Mesenteric fat pad (tissue), 1 donor: Measurements from ENCODE around the gene SMAD3. TPM values are rescaled to one million over a fixed set of nuclear protein-coding genes. Genes with fewer than 3 reads are reported as not detected.
"Not testable (repeated sequence)": the region's sequence is repeated elsewhere in the genome, so short reads cannot be mapped to it uniquely, and the experiment has no call there.

Experiments
- DNase-seq: peaks from one replicate; pipeline ENCODE4 v3.0.0-alpha.2; 2020; ENCODE audit warnings: low spot score
- total RNA-seq: library from RNA; stranded (reverse); fragmentation: NEBNext Ultra II Directional; extraction: Animal tissue kit (Norgen Biotek cat#: 25700); gene quantifications from one replicate; pipeline ENCODE4 v1.2.1, GENCODE V29; 2021
- donor health status: DM: yes; HTN: yes; CAD: no.

Gene SMAD3
- total RNA-seq, 1 donor from 2014 or later = 71.9 TPM

DNA sequence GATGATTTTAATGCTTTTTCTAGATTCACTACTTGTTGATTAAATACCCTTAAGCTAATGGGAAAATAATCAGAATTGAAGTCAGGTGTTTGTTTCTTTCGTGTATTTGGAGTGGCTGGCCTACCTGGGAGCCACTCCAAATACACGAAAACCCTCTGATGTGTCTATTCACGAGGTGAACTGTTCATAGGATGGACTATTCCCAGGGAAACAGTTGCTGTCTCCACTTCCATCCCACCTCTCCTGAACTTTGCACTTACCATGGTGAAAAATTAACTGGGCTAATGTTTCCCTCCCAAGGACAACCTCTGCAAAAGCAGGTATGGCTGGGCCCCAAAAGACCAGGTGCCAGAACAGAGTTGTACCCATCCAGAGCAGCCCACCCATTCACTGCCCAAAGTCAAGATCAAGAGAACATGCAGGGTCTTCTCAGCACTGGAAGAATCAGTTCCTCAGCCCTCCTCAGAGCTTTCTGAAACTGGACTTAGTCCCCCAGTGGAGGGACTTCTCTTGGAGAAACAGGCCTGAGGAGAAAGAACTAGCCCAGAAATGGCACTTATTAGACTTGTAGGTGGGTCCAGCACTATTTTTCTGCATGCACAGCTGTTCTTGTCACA is 2.9 kb upstream of the SMAD3 start:
- DNase-seq = no peak

DNA sequence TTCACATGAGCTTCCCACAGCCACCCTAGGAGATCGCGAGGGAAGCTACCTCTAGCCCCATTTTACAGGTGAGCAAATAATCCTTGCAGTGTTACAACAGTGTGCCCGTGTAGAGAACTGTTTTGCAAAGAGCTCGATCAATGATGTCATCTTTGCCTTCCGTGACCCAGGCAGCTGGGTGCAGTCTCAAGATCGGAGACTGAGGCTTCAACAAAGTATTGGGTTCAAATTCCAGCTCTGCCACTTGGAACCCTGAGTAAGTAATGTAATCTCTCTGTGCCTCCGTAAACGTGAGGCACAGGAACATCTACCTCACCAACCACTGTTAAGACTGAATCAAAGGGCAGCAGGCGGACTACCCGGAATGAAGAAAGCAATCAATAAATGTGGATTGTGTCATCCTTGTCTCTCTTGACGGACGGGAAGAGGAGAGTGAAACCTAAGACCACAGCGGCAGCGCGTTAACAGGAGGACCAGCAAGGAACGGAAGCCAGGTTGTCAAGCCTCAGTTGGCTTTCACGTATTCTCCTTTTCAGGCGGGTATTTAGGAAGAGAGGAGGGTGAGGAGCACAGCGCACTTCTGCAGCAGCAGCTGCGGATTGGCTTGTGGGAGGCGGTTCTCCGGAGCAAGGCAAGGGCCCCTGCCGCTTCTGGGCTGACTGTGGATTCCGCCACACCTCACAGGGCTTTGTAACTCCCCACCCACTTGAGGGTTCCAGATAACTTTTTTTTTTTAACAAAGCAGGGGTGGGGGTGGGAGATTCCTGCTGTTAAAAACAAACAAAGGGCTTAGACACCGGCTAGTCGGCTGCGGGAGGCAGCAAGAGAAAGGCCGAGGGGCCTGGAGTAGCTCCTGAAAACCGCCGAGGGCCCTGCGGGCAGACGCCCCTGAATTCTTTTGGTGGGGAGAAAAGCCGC is 1.5 kb upstream of the SMAD3 start:
- DNase-seq = no peak

DNA sequence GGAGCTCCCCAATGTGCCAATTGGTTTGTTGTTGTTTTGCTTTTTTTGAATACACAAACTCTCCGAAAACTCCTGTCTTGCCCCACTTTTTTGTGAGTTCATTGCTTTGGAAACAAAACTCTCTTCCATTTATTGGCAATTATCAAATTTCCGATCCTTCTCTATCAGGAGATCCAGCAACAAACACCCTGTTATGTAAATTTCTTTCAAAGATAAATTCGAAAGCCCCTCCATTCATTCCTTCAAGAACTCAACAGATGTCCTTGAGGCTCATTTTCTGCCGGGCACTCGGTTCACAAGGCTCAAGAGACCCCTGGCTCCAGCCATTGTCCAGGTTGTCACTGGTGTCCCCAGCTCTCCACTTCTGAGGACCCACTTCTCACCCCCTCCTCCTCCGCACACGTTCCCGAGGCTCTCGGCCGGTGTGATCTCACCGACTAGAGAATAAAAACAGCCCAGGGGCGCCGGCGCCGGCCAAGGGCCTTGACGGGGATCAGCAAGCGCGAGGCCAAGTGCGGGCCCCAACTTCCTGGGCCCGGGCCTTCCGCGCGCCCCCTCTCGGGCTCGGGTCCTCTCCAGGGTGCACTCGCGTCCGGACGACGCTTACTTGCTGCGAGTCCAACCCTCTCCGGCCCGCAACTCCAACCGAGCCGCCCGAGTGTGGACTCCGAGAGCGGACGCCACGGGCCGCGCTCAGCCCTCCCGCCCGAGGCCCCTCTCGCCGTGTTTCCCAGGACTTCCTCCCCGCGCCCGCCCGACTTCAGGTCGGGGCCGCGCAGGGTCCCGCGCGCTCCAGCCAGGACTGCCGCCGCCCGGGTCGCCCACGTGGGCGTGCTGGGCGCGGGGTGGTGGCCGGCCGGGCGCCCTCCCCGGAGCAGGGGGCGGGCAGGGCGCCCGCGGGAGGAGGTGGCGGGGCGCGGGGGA is 533 bp upstream of the SMAD3 start:
- DNase-seq = no peak

DNA sequence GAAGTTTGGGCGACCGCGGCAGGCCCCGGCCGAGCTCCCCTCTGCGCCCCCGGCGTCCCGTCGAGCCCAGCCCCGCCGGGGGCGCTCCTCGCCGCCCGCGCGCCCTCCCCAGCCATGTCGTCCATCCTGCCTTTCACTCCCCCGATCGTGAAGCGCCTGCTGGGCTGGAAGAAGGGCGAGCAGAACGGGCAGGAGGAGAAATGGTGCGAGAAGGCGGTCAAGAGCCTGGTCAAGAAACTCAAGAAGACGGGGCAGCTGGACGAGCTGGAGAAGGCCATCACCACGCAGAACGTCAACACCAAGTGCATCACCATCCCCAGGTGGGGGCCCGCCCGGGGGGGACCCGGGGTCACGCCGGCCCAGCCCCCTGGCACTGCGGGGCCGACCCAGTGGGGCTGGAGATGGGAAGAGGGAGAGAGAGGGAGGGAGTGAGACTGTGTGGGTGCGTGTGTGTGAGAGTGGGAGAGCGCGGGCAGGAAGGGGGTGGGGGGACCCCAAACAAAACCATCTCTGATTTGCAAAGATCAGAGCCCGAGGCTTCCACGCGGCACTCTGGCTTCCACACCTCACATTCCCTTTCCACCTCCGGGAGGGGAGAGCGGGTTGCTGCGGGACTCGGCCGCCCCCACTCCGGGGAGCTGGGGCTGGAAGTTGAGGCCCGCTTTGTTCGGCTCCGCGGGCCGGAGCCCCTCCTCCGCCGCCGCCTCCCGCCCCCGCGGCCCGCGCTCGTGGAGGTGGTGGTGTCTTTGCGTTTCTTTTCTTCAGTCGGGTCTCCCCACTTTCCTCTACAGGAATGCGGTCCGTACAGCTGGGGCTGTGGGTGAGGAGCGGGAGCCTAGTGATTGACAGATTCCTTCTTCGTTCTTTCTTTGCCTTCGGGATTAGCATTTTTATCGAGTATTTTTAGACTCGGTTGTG is 898 bp downstream of the SMAD3 start:
- DNase-seq = no peak

DNA sequence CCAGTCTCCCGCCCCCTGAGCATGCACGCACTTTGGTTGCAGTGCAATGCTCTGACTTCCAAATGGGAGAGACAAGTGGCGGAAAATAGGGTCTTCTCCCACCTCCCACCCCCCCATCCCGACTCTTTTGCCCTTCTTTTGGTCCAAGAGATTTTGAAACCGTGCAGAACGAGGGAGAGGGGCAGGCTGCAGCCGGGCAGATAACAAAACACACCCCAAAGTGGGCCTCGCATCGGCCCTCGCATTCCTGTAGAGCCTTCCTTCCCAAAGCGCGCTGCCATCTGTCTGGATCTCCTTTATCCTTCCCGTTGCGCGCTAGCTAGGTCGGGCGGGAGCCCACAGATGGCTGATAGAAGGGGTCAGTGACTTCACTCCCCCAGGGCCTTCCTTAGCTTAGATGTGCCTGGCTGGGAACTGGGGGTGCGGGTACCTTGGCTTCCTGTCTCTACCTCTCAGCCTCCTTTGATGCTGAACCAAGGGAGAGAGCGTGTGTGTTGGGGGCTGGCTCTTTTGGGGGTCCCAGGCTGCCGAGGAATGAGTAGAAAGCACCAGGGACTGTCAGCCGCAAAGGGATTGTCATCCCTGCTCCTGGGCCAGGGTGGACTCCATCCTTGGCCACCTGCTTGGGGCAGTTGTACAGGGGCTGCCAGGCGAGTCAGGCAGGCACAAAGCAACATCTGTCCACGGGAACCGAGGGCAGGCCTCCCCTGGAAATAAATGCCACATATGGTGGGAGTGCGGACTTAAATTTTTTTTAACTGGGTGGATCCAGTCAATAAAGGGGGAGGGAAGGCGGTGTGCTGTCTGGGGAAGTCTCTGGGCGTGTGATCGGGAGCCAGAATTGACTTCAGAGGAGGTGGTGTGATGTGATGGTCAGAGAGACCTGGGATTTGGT is 1.8 kb downstream of the SMAD3 start:
- DNase-seq = no peak

DNA sequence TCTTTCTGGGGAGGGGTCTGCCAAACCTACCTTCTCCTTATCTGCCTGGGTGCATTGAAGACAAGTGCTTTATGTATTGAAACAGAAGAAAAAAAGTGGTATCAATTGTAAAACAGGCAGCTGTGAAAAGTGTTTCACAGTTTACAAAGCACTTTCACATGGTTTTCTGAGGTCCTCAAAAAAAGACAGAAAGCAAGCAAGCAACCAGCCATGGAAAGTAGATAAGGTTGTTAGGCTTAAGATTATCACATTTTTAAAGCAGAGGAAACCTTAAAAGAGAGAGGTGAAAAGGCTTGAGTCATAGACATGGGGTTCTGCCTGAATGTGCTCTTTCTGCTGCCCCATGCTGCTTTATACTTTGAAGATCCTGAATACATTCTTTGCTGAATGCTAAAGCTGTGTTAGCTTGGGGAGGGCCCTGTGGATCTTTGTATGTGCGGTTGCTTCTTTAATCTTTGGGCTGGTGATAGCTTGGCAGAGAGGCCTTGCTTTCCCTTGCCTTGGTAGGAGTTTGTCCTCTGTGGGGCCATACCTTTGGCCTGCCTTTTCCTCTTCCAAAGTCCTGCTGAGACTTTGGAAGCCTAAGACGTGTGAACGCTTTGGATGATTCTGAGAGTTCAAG is 2.6 kb downstream of the SMAD3 start:
- DNase-seq = no peak

DNA sequence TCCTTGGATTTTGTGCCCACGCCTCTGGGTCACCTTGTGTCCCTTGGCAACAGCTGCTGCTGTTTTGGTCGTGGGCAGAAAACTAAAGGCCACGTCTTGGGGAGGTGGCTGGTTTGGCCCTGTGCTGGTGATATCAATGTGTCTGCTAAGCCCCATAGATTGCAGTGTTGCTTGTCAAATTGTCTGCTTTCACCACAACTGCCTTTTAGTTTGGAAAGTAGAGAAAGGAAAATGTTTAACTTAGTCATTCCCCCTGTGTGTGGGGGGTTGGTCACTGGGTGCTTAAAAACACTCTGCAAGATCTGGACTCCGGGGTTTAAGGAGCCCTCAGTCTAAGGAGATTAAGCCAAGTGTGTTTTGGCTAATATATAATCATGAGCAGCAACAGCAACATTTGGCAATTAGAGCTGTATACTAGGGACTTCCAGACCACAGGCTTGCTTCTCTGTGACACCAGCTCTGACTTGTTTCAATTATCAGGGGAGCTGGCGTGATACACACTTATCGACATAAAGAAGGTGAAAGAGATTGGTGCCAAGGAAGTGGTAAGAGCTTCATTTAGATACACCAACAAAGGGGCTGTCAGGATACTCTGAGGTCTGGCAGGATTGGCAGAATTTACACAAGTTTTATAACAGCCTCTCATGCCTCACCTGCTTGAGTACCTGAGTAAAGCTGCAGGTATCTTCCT is 3.5 kb downstream of the SMAD3 start:
- DNase-seq = no peak

DNA sequence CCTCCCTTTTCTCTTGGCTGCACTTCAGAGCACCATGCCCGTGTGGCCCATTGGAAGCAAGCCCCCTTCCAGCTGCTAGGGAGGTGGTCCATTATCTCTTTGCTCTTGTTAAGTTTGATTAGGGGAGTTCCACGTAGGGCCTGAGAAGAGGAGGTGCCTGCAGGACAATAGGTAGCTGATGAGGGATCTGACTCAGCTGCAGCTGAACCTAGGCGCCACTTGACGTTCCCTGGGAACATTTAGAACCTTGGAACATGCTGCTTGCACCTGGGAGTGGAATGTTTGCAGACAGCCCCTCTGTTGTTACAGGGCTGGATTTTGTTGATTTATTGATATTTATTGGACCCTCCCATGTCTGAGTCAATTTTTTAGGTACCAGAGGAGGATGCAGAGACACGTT is 4.7 kb downstream of the SMAD3 start:
- DNase-seq = no peak

DNA sequence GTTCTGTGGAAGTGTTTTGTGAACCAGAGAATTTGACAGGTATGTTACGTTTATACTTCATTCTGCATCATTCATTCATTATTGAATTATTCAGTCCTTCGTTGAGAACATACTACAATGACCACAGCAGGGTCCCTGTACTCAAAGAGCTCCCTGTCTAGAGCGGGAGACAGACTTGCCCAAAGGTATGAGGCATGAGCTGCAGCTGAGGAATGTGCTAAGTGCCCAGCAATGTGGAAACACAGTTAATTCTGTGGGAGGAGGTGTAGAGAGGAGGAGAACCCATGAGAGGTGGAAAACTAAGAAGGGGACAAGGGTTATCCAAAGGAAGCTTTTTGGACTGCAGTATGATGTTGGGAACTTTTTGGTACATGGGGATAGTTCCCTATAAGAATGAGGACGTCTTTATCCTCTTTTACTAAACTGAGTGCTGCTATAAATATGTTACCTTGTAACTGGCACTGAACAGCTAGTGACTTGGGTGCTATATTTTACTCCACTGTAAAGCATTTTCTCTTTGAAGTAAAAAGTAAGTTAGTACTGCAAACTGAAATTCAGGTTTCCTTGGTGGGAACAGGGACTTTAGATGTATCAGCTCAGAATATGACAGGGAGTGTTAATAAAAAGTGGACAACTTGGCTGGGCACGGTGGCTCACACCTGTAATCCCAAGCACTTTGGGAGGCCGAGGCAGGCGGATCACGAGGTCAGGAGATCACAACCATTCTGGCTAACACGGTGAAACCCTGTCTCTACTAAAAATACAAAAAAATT is 5.7 kb downstream of the SMAD3 start:
- no peak for DNase-seq

DNA sequence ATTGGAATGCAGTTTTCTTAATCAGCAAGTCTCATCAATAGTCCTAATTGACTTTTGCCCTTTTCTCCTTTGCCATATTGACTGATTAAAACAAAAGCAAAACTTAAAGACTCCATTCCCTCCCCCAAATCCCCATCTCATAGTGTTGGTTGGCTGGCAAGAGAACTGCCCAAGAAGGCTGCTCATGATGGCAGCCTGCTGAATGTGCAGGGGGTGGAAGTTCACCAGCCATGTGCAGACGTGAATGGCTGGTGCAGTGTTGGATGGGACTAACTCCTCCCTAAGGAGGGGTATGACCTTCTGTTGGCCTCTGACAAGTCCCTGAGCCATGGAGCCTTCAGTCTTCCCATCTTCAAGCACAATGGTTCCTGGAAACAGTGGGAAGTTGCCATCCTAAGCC is 7.0 kb downstream of the SMAD3 start:
- no peak for DNase-seq

DNA sequence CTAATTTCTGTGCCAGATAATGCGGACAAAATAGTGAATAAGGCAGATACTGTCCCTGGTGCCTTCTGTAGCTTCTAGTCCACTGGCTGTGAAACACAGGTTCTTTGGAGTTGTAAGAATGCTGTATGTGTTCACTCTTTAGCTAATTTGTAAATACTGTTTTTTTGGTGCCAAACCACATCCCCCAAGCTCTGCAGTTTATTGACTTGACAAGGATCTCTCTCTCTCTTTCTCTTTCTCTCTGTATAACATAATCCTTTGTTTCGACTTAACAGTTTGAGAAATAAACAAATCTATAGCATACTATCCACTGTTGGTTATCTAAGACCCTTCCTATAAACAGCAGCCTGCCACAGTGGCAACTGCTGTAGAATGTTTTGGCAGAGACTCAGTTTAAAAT is 7.6 kb downstream of the SMAD3 start:
- DNase-seq = no peak

DNA sequence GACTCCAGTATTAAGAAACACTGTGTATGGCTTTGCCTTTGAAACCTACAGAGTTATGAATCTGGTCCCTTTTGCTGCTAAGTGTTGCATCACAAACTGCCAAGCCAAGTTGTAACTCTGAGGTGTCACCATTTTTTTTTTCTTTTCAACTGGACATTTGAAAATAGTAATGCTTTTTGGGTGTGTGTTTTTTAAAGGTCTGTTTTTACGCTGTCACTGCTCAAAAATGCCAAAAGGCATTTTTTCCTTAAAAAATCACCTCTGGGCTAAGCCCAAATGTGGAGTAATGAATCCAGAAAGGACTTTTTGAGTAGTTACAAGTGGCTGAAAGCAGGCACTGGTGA is 9.5 kb downstream of the SMAD3 start:
- no peak for DNase-seq

DNA sequence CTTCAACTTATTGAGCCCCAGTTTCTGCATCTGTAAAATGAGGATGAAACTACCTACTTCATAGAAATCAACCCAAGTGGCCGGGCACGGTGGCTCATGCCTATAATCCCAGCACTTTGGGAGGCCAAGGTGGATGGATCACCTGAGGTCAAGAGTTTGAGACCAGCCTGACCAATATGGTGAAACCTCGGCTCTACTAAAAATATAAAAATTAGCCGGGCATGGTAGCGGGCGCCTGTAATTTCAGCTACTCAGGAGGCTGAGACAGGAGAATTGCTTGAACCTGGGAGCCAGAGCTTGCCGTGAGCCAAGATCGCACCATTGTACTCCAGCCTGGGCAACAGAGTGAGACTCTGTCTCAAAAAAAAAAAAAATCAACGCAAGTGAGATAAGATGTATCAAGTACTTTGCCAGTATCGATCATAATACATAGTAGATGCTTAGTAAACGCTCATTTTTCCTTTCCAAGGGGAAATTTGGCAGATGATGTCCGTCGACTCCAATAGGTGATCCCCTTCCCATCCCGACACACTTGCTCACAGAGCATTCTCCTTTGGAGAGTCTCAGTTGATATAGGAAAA is 10.2 kb downstream of the SMAD3 start:
- DNase-seq = not testable (repeated sequence)

DNA sequence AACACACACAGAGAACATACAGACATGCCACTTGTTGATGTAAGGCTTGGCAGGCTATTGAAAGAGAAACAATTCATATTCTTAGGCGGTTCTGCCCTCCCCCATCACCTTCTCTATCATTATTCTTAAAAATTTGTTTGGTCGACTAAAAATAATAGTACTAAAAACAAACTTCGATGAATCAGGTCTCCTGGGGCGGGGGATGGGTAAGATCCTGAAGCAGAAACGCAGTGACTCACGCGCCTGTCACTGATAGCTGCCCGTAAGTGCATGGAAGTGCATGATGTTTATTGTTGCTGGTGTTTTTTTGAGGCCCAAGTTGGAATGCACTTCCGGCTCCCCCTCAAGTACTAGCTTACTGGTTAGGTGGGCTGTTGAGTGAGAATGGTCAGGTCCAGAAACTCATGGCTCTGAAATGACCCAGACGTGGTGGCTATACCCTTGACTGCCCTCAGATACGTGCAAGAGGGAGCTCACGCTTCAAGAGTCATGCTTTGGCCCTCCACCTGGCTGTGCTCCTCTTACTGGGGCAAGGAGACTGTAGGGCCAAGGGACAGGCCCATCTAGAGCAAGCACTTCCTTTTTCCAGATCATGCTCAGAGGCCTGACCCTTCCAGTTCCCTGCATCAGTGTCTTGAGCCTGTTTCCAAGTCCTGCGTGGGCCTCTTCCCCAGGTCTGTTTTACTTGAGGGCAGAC is 10.9 kb downstream of the SMAD3 start:
- no peak for DNase-seq

DNA sequence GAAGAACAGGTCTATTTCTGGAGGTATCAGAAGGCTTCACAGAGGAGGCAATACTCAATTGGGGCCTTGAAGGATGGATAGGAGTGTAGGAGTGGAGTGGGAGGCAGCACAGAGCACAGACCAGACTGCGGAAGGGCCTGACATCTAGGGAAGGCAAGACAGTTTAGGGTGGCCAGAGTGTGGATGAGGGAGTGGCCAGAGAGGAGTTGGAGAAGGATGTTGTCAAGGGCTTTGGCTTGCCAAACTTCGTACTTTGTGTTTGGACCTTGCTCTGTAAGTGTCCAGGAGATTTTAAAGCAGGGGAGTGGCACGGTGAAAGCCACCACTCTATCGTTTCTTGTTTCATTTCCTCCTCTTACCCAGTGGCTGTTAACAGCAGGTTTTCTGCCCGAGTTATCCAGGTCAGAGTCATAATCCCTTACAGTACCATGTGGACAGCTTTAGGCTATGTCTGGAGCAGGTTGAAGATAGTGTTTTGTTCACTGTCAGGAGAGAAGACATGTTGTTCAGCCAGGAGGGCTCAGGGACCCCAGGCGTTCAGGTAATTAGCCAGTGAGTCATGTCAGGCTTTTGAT is 12.3 kb downstream of the SMAD3 start:
- no peak for DNase-seq

DNA sequence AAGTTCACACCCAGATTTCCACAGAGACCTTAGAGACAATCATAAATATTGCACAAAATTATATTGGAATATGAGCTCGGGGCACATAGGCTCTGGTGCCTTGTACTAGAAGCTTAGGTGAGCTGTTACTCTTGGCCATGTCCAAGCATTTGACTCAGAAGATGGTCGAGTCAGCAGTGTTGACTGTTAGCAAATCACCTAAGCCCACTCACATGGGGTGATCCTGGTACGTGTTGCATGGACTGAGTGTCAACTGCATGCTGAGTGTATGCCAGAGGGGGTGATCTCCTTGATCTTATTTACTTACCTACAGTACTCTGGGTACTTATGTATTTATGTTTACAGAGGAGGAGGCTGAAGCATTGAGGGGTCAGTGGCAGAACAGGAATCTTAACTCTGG is 14.0 kb downstream of the SMAD3 start:
- no peak for DNase-seq
